PFSK-1 (cell line): ENCODE results near the gene TXNL1.

Experiments used
- FOXP2 ChIP-seq: optimal IDR thresholded peaks from 2 replicates; pipeline ENCODE3; 2011; ENCODE audit warnings: borderline replicate concordance, control low read depth, inconsistent platforms; ENCODE audit not compliant: insufficient read depth; ENCODE audit errors: extremely low read length, extremely low read depth
- POLR2AphosphoS5 ChIP-seq: IDR thresholded peaks from 2 replicates; pipeline ENCODE4 v1.6.1; 2012; ENCODE audit warnings: low read depth, mild to moderate bottlenecking, control low read depth, low read length, moderate library complexity
- REST ChIP-seq, 2 experiments: IDR thresholded peaks; 2 replicates each; pipeline versions ENCODE4 v1.6.1 to v1.8.0; 2011 to 2012; ENCODE audit warnings: low read depth in 2 of 2, low read length in 2 of 2, control low read depth in 1 of 2, inconsistent platforms in 1 of 2, mild to moderate bottlenecking in 1 of 2, moderate library complexity in 1 of 2; ENCODE audit not compliant: insufficient read depth in 1 of 2
- SIN3A ChIP-seq: IDR thresholded peaks from 2 replicates; pipeline ENCODE4 v1.6.1; 2012; ENCODE audit warnings: mild to moderate bottlenecking, low read length, moderate library complexity, borderline replicate concordance; ENCODE audit not compliant: insufficient read depth
- TAF1 ChIP-seq: IDR thresholded peaks from 2 replicates; pipeline ENCODE4 v1.6.1; 2012; ENCODE audit warnings: low read length, control low read depth, borderline replicate concordance; ENCODE audit not compliant: insufficient read depth

TXNL1 gene

DNA sequence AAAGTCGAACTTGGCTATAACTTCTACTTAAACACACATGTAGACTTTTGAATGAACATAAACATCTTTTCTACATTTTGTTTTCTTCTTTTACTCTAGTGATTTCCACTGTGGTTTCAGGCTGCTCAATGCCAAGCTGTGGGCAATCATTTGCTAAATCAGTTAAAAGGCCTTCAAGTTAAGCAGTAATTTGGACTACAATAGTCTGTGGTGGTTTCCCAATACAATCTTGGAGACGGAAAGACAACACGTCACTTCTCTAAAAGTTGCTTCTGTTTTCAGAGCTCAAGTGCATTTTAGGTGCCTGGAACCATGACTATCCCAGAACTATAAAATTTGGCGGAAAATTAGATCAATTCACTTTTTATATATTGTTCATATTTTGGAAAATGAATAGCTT lies 69.4 kb downstream of the TXNL1 start:
- TF ChIP-seq SIN3A, result no peak
- no peak for TF ChIP-seq FOXP2

GRCh38 chr18:56565551-56566345 lies 72.6 kb downstream of the TXNL1 start:
- no peak for TF ChIP-seq REST (IDR thresholded peaks at IDR 0.05; ENCODE audit: insufficient read depth in 1 of 2, low read depth in 2 of 2, low read length in 2 of 2)

- no peak for TF ChIP-seq POLR2AphosphoS5
- TF ChIP-seq TAF1, result no peak
- no peak for TF ChIP-seq FOXP2
- no peak for TF ChIP-seq SIN3A
- TF ChIP-seq REST (IDR thresholded peaks at IDR 0.05; ENCODE audit: insufficient read depth in 1 of 2, low read depth in 2 of 2, low read length in 2 of 2), result no peak
Observed at GRCh38 chr18:56565046-56565445, 73.3 kb downstream of the TXNL1 start.

DNA sequence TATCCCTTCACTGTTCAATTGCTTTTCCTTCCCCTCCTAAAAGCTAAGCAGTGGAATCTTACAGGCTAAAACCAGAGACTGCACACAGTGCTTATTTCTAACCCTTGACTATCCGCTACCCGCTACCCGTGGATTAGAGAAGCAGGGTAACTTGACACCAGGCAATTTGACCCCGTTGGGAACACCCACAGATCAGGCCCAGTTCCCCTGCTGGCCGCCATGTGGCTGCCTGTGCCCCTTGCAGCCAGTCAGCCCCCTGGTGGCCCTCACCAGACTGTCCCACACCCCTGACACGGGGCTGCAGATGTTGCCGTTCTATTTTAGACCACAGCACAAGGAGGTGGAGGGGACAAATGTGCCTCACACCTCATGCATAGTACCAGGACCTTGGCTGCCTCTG lies 74.8 kb downstream of the TXNL1 start:
- TF ChIP-seq POLR2AphosphoS5 (no peak), REST (IDR thresholded peaks at IDR 0.05; ENCODE audit: insufficient read depth in 1 of 2, low read depth in 2 of 2, low read length in 2 of 2) (no peak)

DNA sequence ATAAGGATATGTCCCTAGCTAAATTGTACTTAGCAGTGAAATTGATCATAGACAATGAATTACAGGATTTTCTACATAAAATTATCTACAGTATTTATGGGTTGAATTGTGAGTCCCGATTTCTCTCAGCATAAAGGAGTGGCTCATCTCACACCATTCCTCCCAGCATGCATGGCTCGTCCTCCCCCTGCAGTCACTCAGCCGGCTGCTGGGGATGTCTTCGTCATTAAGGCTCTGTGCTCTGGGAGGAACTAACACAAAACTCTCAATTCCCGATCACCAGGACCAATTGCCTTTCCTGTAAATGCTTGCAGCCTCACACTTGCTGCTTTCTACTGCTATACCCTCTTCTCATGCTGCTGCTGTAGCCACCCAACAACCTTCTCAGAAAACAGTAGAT lies 75.9 kb downstream of the TXNL1 start:
- TF ChIP-seq POLR2AphosphoS5, result no peak
- TF ChIP-seq FOXP2, result no peak
- no peak for TF ChIP-seq SIN3A
- no peak for TF ChIP-seq REST (IDR thresholded peaks at IDR 0.05; ENCODE audit: insufficient read depth in 1 of 2, low read depth in 2 of 2, low read length in 2 of 2)
- TF ChIP-seq TAF1, result no peak
